ENCODE data around the gene AKT1. TPM values are rescaled to one million over a fixed set of nuclear protein-coding genes. Genes with fewer than 3 reads are reported as not detected.

AKT1 gene
- total and polyA plus RNA-seq, 2 of the 13 experiments (the other 11 are each of a cell fraction or from before 2014, with no cell fraction given): 96.2 to 116 TPM

GRCh38 chr14:104796687-104797081 is 1.1 kb upstream of the AKT1 start:
- H3K9ac ChIP-seq (ENCODE audit: insufficient read depth, low read depth, low read length): peak overlapping the region; percentile 73
- FAIRE-seq (no peak), DNase-seq (ENCODE audit: low spot score) (no peak), ATAC-seq (peak; percentile 3)
- peak overlapping the region; percentile 100 for H3K4me2 ChIP-seq (ENCODE audit: low read depth, low read length)
- intact Hi-C loops (cut with micrococcal nuclease; ENCODE audit: unreplicated experiment) (loop anchor here (2.0 kb wide), 1 partner anchor 24 kb away; no protein-coding TSS in a partner anchor), in situ Hi-C loops (cut with HindIII; ENCODE audit: extremely low pct_ligation_motif_present, low pct_unique_long_range_greater_than_20kb) (no loop called here)
- BruUV-seq (replicated peaks): TSS peak; percentile 31
- peak overlapping the region; percentile 52 for H3K27ac ChIP-seq (ENCODE audit: extremely low read length, insufficient read depth, low read length)
- H2AFZ ChIP-seq (ENCODE audit: low read length): no peak overlapping the region
- peaks cover 12% of the 10 kb centered on the region for H4K20me1 ChIP-seq (ENCODE audit: insufficient read depth, low read length)
- CTCF ChIA-PET (ENCODE audit: low intra/inter-chr PET ratio, low total read pairs): no interaction called here
- peaks cover 25% of the 10 kb centered on the region for H3K79me2 ChIP-seq (ENCODE audit: insufficient read depth, low read length)
- H3K9me3 ChIP-seq (ENCODE audit: low read length): no peaks in the 10 kb centered on the region
- peaks cover 69% of the 10 kb centered on the region for H3K4me1 ChIP-seq (ENCODE audit: insufficient read depth, low read length)
- POLR2A ChIA-PET: interaction anchor here (1.4 to 4.1 kb wide), 4 partner anchors 28 to 44 kb away, joined by 5 to 23 read pairs (median 10); partner anchors contain the start of gene SIVA1
- 80% methylated on average over 1 of the region's 6 CpGs for WGBS (ENCODE audit: low lambda C conversion rate)
- peaks cover 0 to 3% of the 10 kb centered on the region in 2 experiments; a peak in 1 of 5 replicates for H3K36me3 ChIP-seq (replicated peaks in 1 of 2; ENCODE audit: control insufficient read depth in 1 of 2, insufficient read depth in 2 of 2, low read length in 2 of 2)
- H3K4me3 ChIP-seq (replicated peaks in 1 of 3; ENCODE audit: insufficient read depth in 1 of 3, low read depth in 2 of 3, low read length in 3 of 3): peak overlapping the region; percentile 74 to 92 (median 88)
- no peaks in the 10 kb centered on the region for H3K27me3 ChIP-seq (ENCODE audit: control insufficient read depth in 1 of 2, insufficient read depth in 2 of 2, low read length in 2 of 2)
- TF ChIP-seq DMTF1 (CRISPR knock-in tag; IDR thresholded peaks at IDR 0.05): no peak
- no peak for TF ChIP-seq ZNF333 (CRISPR knock-in tag; IDR thresholded peaks at IDR 0.05; ENCODE audit: borderline replicate concordance)
- TF ChIP-seq ZFP91 (CRISPR knock-in tag; IDR thresholded peaks at IDR 0.05; ENCODE audit: borderline replicate concordance): 0 out of 2 replicates have a peak, but pooled peaks have one; percentile 24
- no peak for TF ChIP-seq ZMAT5 (CRISPR knock-in tag; IDR thresholded peaks at IDR 0.05; ENCODE audit: borderline replicate concordance, low read depth)
- no peak for TF ChIP-seq MED1 (CRISPR knock-in tag; IDR thresholded peaks at IDR 0.05)
- peak; percentile 14 for TF ChIP-seq RBM39 (IDR thresholded peaks at IDR 0.05; ENCODE audit: low read depth, low read length, poor library complexity, severe bottlenecking)
- 0 out of 2 replicates have a peak, but pooled peaks have one; percentile 19 for TF ChIP-seq PHF21A (CRISPR knock-in tag; IDR thresholded peaks at IDR 0.05)
- TF ChIP-seq ZFP90 (CRISPR knock-in tag; IDR thresholded peaks at IDR 0.05; ENCODE audit: borderline replicate concordance): peak; percentile 34; the same call in 1 of the 2 replicates
- no peak for TF ChIP-seq ZFP41 (CRISPR knock-in tag; IDR thresholded peaks at IDR 0.05; ENCODE audit: borderline replicate concordance)
- no peak for TF ChIP-seq ZNF414 (CRISPR knock-in tag; IDR thresholded peaks at IDR 0.05)
- no peak for TF ChIP-seq RFX1 (IDR thresholded peaks at IDR 0.05)
- TF ChIP-seq BCL3 (CRISPR knock-in tag; IDR thresholded peaks at IDR 0.05): 0 out of 2 replicates have a peak, but pooled peaks have one; percentile 11
- TF ChIP-seq PHB2 (IDR thresholded peaks at IDR 0.05; ENCODE audit: partially characterized antibody): no peak
- no peak for TF ChIP-seq ZC3H13 (CRISPR knock-in tag; IDR thresholded peaks at IDR 0.05)
- TF ChIP-seq DR1 (CRISPR knock-in tag; IDR thresholded peaks at IDR 0.05): no peak
- TF ChIP-seq AGO1 (IDR thresholded peaks at IDR 0.05; ENCODE audit: low read depth, low read length, poor library complexity, severe bottlenecking): no peak
- no peak for TF ChIP-seq SCMH1 (CRISPR knock-in tag; IDR thresholded peaks at IDR 0.05; ENCODE audit: borderline replicate concordance)
- no peak for TF ChIP-seq GABPA (IDR thresholded peaks at IDR 0.05; ENCODE audit: low read depth, low read length)
- TF ChIP-seq GABPA (CRISPR knock-in tag; IDR thresholded peaks at IDR 0.05; ENCODE audit: low read depth): no peak
